Neuron (in vitro differentiated cells): ENCODE data around the gene MZT2A.
"Not testable (repeated sequence)": the region's sequence is repeated elsewhere in the genome, so short reads cannot be mapped to it uniquely, and the experiment has no call there.

Experiments used
- H2AFZ ChIP-seq: one replicate; pipeline ENCODE4 v1.6.1; 2013; ENCODE audit warnings: low read depth, mild to moderate bottlenecking, inconsistent platforms, low read length, moderate library complexity
- H3K27me3 ChIP-seq: one replicate; pipeline ENCODE4 v1.6.1; 2013; ENCODE audit warnings: low read length; ENCODE audit not compliant: insufficient read depth
- H3K36me3 ChIP-seq: one replicate; pipeline ENCODE4 v1.6.1; 2013; ENCODE audit warnings: low read length; ENCODE audit not compliant: insufficient read depth
- H3K4me1 ChIP-seq: one replicate; pipeline ENCODE4 v1.6.1; 2013; ENCODE audit warnings: low read length; ENCODE audit not compliant: insufficient read depth
- H3K4me3 ChIP-seq: 2 replicates; pipeline ENCODE4 v1.5.1; 2013; ENCODE audit warnings: mild to moderate bottlenecking, low read length, moderate library complexity
- H3K9me3 ChIP-seq: one replicate; pipeline ENCODE4 v1.6.1; 2013; ENCODE audit warnings: low read length

The MZT2A gene

DNA sequence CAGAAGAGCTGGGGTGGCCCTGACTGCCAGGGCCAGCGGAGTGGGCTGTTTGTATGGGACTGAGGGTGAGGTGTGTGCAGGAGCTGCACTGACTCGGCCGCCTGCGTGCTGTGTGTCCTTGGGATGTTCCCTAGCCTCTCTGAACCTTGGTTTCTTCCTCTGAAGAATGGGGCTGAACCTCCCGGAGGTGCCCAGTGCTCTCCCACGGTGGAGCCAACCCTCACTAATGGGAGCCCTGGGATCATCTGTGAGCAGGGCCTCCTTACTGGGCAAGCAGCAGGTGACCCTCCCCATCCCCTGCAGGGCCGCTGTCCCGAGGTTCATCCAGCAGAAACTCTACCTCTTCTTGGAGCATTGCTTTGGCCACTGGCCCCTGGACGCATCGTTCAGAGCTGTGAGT is 23.8 kb upstream of the MZT2A start:
- H3K9me3 ChIP-seq, result no peaks in the 10 kb centered on the region
- no peaks in the 10 kb centered on the region for H3K27me3 ChIP-seq
- no peak overlapping the region for H3K4me3 ChIP-seq
- H2AFZ ChIP-seq, result no peak overlapping the region
- H3K4me1 ChIP-seq, result no peaks in the 10 kb centered on the region
- H3K36me3 ChIP-seq, result peaks cover 32% of the 10 kb centered on the region

DNA sequence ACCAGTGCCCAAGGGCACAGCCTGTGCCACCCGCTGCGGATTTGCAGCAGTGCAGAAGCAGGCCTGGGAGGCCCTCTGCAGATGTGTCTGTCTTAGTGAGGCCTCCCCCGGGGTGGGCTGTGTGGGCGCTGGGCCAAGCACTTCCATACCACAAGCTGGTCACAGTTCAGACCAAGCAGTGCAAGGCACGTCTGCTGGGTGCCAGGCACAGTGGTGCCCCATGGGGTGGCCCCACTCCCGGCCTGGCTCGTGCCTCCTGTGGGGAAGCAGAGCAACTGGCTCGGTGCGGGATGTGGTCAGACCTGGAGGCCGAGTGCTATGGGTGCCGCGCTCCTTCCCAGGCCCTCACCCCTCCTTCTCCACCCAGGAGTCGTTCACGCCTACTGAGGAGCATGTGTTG is 23.0 kb upstream of the MZT2A start:
- not testable (repeated sequence) for H3K9me3 ChIP-seq, H3K27me3 ChIP-seq, H2AFZ ChIP-seq, H3K4me3 ChIP-seq, H3K4me1 ChIP-seq
- H3K36me3 ChIP-seq, result peaks cover 29% of the 10 kb centered on the region

DNA sequence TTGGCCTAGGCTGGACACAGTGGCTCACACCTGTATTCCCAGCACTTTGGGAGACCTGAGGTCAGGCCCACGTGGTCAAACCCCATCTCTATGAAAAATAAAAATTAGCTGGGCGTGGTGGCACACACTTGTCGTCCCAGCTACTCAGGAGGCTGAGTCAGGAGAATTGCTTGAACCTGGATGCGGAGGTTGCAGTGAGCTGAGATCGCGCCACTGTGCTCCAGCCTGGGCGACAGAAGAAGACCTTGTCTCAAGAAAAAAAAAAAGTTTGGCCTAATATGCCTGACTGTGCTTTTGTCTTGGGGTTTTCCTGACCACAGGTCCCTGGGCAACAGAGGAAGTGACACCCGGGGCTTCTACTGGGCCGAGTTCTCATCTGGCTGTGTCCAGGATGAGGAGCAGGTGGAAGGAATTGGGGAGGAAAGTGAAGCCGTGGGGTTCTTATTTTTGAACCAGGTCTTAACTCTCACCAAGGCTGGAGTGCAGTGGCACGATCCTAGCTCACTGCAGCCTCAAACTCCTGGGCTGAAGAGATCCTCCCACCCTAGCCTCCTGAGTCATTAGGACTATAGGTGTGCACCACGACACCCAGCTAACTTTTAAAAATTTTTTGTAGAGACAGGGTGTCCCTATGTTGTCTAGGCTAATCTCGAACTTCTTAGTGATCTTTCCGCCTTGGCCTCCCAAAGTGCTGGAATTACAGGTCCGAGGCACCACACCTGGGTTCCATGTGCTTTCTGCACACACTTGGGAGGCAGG is 22.4 kb upstream of the MZT2A start:
- not testable (repeated sequence) for H3K4me3 ChIP-seq

DNA sequence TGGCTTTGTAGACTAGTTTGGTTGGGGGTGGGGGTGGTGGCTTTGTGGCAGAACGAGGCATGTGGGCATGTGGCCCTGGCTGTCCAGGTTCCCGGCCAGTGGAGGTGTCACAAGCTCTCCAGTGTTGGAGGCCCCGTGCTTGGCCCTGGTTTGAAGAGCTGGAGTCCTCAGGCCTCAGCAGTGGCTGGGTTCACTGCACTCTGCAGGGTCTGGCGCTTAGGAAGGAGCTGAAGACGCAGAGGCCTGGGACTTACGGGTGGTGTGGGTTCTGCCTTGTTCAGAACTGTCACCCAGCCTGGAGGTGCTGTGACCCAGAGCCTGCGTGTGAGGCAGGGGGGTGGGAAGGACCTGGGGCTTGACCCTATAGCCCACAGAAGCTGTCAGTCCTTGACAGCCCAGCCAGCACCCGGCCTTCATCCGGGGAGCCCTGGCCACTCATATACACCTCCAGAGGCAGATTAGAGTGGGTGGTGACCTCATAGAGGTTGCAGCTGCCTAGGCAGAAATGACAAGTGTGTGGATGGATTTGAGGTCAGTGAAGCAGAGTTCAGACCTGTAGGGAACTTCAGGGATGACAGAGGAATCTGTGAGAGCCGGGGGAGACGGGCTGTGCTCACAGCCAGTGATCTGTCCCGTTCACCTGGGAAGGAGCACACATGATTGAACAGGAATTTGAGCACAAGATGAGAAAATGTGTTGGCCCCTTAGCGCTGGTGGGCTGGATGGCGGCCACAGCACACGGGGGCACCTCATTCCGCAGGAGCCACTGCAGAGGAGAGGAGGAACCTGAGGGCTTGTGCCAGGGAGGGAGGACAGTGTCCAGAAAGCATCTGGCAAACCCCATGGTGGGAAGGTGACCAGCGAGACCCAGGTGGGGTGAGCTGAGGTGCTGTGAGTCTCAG is 20.0 kb upstream of the MZT2A start:
- H2AFZ ChIP-seq, H3K4me3 ChIP-seq, H3K9me3 ChIP-seq, H3K4me1 ChIP-seq, H3K27me3 ChIP-seq: not testable (repeated sequence)
- H3K36me3 ChIP-seq, result peaks cover 39% of the 10 kb centered on the region

More for the DNA sequence above, 22.4 kb upstream of the MZT2A start:
- H2AFZ ChIP-seq, H3K27me3 ChIP-seq, H3K9me3 ChIP-seq, H3K4me1 ChIP-seq: not testable (repeated sequence)
- H3K36me3 ChIP-seq, result peaks cover 30% of the 10 kb centered on the region

DNA sequence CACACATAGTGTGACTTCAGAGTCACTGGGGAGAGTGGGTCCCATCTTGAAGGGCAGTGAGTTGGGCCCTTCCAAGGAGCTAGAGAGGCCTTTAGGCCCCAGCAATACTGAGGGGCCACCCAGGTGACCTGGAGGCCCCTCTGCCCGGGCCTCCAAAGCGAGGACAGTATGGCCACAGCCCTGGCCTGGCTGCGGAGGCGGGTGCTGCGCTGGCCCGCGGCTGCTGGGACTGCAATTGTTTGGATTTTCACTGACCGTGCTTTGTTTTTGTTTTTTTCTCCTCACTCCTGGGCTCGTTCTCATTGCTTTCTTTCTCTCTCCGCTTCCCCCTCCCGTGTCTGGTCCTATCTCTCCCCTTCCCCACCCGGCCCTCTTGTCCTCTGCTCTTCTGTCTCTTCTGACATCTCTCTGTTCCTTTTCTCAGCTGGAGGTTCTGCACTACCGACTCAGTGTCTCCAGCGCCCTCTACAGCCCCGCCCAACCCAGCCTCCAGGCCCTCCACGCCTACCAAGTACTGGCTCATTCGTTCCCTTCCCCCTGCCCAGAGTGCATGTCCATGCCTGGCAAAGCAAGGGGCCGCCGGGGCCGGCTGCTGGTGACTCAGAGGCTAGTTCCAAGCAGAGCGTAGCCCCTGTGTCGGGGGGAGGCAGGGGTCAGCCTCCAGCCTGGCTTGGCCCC is 19.2 kb upstream of the MZT2A start:
- H3K9me3 ChIP-seq, H2AFZ ChIP-seq, H3K4me3 ChIP-seq, H3K27me3 ChIP-seq, H3K4me1 ChIP-seq: not testable (repeated sequence)
- H3K36me3 ChIP-seq, result peaks cover 40% of the 10 kb centered on the region

DNA sequence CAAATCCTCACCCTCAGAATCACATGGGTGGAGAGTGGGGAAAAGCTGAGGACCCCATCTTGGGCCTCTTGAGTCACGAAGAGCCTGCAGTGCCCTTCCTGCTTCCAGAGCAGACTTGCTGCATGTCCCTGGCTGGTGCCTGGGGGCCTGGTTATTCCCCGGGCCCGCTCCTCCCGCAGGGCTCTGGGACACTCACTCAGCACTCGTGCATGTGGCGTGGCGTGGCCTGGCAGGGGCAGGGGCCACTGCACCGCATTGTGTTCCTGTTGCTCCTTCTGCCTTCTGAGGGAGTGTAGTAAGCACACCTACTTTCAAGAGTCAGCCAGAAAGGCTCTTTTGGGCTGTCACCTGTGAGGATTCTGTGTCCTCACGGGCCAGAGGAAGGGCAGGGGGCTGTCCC is 17.4 kb upstream of the MZT2A start:
- Histone ChIP-seq H3K4me3 (no peak overlapping the region), H3K27me3 (no peaks in the 10 kb centered on the region), H3K9me3 (no peaks in the 10 kb centered on the region), H3K4me1 (no peaks in the 10 kb centered on the region), H2AFZ (no peak overlapping the region), H3K36me3 (peaks cover 50% of the 10 kb centered on the region)

DNA sequence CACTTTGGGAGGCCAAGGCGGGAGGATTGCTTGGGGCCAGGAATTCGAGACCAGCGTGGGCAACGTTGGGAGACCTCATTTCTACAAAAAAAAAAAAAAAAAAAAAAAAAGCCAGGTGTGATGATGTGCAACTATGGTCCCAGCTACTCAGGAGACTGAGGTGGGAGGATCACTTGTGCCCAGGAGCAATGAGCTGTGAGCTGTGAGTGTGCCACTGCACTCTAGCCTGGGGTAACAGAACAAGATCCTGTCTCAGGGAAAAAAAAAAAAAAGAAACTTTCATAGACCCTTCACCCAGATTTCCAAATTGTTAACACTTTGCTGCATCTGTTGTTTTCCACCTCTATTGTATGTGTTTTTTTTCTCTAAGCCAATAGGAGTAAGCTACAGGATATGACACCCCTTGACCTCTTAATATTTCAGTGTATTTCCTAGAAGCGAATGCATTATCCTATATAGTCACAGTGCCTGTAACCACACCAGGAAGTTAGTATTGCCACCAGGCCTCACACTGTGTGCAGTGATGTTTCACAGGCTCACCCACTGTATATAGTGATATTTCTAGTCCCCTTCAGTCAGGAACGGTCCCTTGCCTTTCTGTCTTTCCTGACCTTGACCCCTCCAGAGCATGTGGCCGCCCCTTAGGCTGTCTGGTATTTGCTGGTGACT is 12.0 kb upstream of the MZT2A start:
- H3K36me3 ChIP-seq, result peaks cover 64% of the 10 kb centered on the region
- not testable (repeated sequence) for H2AFZ ChIP-seq, H3K9me3 ChIP-seq, H3K27me3 ChIP-seq, H3K4me1 ChIP-seq, H3K4me3 ChIP-seq

DNA sequence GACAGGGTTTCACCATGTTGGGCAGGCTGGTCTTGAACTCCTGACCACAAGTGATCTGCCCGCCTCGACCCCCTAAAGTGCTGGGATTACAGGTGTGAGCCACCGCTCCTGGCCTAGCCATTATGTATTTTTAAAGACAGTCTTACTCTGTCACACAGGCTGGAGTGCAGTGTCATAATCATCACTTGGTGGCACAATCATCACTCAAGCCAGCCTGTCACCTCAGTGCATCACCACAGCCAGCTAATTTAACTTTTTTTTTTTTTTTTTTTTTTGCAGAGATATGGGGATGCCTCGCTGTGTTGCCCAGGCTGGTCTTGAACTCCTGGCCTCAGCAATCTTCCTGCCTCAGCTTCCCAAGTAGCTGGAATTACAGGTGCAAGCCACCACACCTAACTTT is 11.4 kb upstream of the MZT2A start:
- H3K4me3 ChIP-seq, H3K4me1 ChIP-seq, H3K27me3 ChIP-seq, H2AFZ ChIP-seq, H3K9me3 ChIP-seq: not testable (repeated sequence)
- peaks cover 61% of the 10 kb centered on the region for H3K36me3 ChIP-seq

DNA sequence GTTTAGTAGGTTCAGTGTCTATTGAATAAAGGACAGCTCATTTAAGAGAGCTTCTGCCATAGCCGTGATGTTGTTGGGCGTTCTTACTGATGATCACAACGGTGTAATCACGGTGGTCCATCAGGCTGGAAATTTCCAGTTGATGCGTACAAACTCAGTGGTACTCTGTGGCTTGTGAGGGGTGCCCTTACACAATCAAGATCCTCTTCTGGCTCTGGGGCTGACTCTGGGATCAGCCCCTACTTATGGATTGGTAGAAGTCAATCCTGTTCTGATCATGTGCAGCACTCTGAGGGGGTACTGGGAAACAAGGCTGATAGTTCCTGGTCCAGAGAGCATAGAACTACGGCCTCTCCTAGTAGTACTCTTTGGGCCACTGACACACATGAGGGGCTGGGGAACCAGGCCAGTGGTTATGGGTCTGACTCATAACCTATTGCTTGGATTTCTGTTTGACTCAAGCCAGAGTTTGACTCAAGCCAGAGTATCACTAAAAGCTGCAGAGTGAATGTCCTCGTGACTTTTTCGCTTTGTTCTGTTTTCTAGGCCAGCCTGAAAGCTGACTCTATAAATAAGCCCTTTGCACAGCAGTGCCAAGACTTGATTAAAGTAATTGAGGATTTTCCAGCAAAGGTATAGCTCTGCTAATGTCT is 6.2 kb upstream of the MZT2A start:
- H3K27me3 ChIP-seq, H2AFZ ChIP-seq, H3K9me3 ChIP-seq, H3K4me1 ChIP-seq, H3K4me3 ChIP-seq: not testable (repeated sequence)
- peaks cover 35% of the 10 kb centered on the region for H3K36me3 ChIP-seq

DNA sequence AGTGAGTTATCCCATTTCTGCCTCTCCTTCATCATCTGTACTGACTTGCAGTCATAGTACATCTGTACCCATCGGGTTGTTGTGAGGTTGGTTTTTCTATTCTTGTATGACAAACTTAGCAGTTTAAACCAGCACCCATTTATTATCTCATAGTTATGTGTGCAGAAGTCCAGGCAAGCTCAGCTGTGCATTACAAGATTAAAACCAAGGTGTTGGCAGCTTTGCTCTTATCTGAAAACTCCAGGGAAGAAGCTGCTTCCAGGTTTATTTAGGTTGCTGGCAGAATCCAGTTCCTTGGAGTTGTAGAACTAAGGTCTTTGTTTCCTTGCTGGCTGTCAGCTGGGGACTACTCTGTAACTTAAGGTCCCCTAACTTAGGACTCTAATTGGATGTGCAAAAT is 3.3 kb upstream of the MZT2A start:
- Histone ChIP-seq H3K4me1 (peaks cover 18% of the 10 kb centered on the region), H3K36me3 (peaks cover 17% of the 10 kb centered on the region)
- not testable (repeated sequence) for H3K4me3 ChIP-seq, H3K27me3 ChIP-seq, H2AFZ ChIP-seq, H3K9me3 ChIP-seq

DNA sequence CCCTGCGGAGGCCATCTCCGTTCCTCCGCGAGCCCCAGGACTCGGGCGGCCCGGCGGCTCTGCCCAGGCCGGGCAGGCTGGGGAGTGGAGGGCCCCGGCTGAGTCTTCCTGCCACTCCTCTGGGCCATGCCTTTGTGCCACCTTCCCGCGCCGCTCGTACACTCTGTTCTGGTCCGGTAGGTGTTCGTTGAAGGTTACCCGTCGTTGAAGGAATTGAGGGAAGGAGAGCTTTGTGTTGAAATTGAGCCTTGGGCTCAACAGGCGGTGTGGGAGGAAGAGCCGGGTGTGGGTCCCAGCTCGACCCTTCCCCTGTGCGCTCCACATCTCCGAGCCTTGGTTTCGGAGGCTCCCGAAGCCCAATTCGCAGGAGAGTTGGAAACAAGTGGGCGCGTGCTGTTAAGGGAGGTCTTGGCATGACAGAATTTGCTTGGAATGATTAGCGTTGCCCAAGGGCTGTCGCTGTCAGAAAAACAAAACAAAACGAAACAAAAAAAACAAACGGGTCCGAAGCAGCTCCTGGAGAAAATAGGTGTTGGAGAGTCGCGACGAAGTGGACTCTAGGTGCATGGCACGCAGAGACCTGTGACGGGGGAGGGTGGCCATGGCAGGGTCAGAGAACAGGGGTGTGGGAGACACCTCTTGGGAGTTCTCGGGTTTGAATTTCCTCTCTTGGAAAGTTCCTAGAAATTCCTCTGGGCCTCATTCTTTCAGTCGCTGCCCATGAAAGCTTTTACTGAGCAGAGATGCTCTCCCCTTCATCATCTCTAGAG is 1.2 kb upstream of the MZT2A start:
- Histone ChIP-seq H3K27me3 (no peaks in the 10 kb centered on the region), H2AFZ (peak overlapping the region; percentile 97), H3K4me1 (peaks cover 21% of the 10 kb centered on the region), H3K9me3 (no peaks in the 10 kb centered on the region), H3K36me3 (peaks cover 11% of the 10 kb centered on the region), H3K4me3 (peak overlapping the region; percentile 76)
